T47D (cell line): Measurements from ENCODE around the gene SLC17A5.
"Not testable (repeated sequence)": the region's sequence is repeated elsewhere in the genome, so short reads cannot be mapped to it uniquely, and the experiment has no call there.

Experiments
- DNase-seq, 2 experiments: peaks; one replicate each; pipeline versions ENCODE4 v3.0.0 to v3.0.0-alpha.2; 2011 to 2012; ENCODE audit warnings: low read depth in 1 of 2, low spot score in 1 of 2
- JUND ChIP-seq: IDR thresholded peaks from 2 replicates; pipeline ENCODE4 v1.6.1; 2012; ENCODE audit warnings: low read depth
- in situ Hi-C: cut with HindIII; loops from 2 replicates; pipeline ENCODE4 v1.10.0; 2016; ENCODE audit warnings: low sequenced_read_pairs, low pct_unique_long_range_greater_than_20kb

SLC17A5 gene

GRCh38 chr6:73680289-73680918, 26.6 kb upstream of the SLC17A5 start:
- DNase-seq, result no peak
- no peak for TF ChIP-seq JUND
- in situ Hi-C loops, result no loop called here

GRCh38 chr6:73679846-73680245, 26.1 kb upstream of the SLC17A5 start:
- DNase-seq, in situ Hi-C loops: not testable (repeated sequence)

- no peak for DNase-seq
- TF ChIP-seq JUND, result no peak
- in situ Hi-C loops, result no loop called here
Measured at GRCh38 chr6:73679009-73679408, 25.2 kb upstream of the SLC17A5 start.

GRCh38 chr6:73675466-73676098, 21.8 kb upstream of the SLC17A5 start:
- peak in 1 of 2 experiments; percentile 75 for DNase-seq
- in situ Hi-C loops, result no loop called here
- TF ChIP-seq JUND, result no peak

DNA sequence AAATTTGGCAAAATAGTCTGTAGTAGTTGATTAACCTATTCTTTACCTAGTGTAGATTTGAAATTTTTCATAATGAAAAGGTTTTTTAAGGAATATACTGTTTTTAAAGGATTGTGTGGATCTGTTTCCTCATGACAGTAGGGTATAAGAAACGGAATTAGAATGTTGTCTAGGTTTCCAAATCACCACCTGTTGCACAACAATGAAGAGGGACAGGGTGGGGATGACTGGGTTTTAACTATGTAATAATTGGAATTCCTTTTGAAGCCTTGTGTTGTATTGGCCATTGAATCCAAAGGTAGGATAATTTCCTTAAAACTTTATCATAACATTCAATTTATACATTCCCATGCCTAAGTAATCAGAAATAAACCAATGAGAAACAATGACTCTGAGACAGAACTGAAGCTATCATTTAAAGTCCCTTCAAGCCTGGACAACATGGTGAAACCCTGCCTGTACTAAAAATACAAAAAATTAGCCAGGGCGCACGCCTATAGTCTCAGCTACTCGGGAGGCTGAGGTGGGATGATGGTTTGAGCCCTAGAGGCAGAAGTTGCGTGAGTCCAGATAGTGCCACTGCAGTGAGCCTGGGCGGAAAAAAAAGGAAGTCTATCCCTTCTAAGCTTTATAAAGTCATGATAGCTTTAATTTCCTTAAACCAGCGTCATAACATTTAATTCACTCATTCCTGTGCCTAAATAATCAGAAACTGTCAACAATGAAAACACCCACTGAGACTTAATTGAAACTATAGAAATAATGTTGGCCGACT, 18.3 kb upstream of the SLC17A5 start:
- in situ Hi-C loops, result no loop called here
- no peak for DNase-seq
- no peak for TF ChIP-seq JUND

- in situ Hi-C loops, result no loop called here
- TF ChIP-seq JUND, result no peak
Measured at GRCh38 chr6:73669005-73669404, 15.2 kb upstream of the SLC17A5 start.

GRCh38 chr6:73667798-73668197, 14.0 kb upstream of the SLC17A5 start:
- no peak for DNase-seq
- no peak for TF ChIP-seq JUND
- in situ Hi-C loops, result no loop called here

More at GRCh38 chr6:73669005-73669404, 15.2 kb upstream of the SLC17A5 start:
- DNase-seq, result no peak

- no peak for TF ChIP-seq JUND
- in situ Hi-C loops, result no loop called here
- no peak for DNase-seq
Measured at GRCh38 chr6:73666393-73666792, 12.6 kb upstream of the SLC17A5 start.

GRCh38 chr6:73665686-73666319, 12.0 kb upstream of the SLC17A5 start:
- no peak for DNase-seq
- TF ChIP-seq JUND, result no peak
- in situ Hi-C loops, result no loop called here

GRCh38 chr6:73664701-73665100, 10.9 kb upstream of the SLC17A5 start:
- in situ Hi-C loops, result no loop called here
- no peak for DNase-seq
- no peak for TF ChIP-seq JUND

DNA sequence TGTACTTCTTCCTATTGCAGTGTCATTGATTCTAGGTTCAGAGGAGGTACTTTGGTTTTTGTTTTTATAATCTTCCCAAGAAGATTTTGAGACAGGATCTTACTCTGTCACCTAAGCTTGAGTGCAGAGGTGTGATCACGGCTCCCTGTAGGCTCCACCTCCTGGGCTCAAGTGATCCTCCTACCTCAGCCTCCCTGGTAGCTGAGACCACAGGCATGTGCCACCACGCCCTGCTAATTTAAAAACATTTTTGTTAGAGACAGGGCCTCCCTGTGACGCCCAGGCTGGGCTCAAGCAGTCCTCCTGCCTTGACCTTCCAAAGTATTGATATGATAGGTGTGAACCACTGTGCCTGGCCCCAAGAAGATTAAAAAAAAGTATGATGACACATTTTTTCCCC, 3.4 kb upstream of the SLC17A5 start:
- in situ Hi-C loops, result no loop called here
- no peak for DNase-seq
- no peak for TF ChIP-seq JUND

DNA sequence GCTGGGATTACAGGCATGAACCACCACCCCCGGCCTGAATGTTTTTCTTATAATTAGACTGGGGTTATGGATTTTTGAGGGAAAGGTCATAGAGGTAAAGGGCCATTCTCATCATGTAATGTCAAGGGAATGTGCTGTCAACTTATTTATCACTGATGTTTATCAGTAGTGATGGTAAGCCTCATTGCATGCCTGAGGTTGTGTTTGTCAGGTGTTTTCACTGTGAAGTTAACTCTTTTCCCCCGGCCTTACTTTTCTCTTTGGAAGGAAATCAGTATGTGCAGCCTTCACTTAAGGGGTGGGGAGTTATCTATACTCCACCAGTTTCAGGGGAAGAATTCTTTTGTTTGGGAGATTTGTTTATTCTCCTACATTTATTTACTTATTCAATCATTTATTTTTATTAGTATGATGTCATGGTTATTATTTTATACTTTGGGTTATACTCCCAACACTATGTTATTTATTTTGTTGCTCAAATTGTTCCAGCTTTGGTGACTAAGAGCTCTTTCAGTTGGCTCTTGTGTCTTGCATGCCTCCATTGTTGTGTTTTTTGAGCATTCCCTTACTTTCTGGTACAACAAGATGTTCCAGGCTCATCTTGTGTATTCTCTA, 2.8 kb upstream of the SLC17A5 start:
- in situ Hi-C loops, result no loop called here
- DNase-seq, result no peak
- no peak for TF ChIP-seq JUND
